Liver (tissue), 3 donors: ENCODE data around the gene NELL1.

Experiments
- CTCF ChIP-seq: fragments of 150-350 bp; IDR thresholded peaks from 2 replicates; pipeline ENCODE4 v1.5.1; 2017; ENCODE audit warnings: improper control_type of control experiment, low read depth, low read length; ENCODE audit not compliant: missing input control
- EGR1 ChIP-seq, 2 donors: IDR thresholded peaks; 2 replicates each; pipeline ENCODE4 v1.6.1; 2016 to 2018; ENCODE audit warnings: antibody characterized with exemption in 2 of 2, low read depth in 2 of 2
- FOXA2 ChIP-seq: IDR thresholded peaks from 2 replicates; pipeline ENCODE4 v1.6.1; 2016; ENCODE audit warnings: antibody characterized with exemption
- GABPA ChIP-seq, 2 donors: IDR thresholded peaks in 1 of 2; conservative IDR thresholded peaks in 1 of 2; 2 replicates each; pipeline ENCODE4 v1.6.1; 2016; ENCODE audit warnings: antibody characterized with exemption in 2 of 2, mild to moderate bottlenecking in 1 of 2, moderate library complexity in 1 of 2
- HNF4A ChIP-seq, 2 donors: conservative IDR thresholded peaks; 2 replicates each; pipeline ENCODE4 v1.6.1; 2016; ENCODE audit warnings: antibody characterized with exemption in 2 of 2, mild to moderate bottlenecking in 2 of 2
- HNF4G ChIP-seq: IDR thresholded peaks from 2 replicates; pipeline ENCODE4 v1.6.1; 2016; ENCODE audit warnings: antibody characterized with exemption
- JUND ChIP-seq, 2 donors: IDR thresholded peaks; 2 replicates each; pipeline ENCODE4 v1.6.1; 2016; ENCODE audit warnings: antibody characterized with exemption in 2 of 2
- MAX ChIP-seq: IDR thresholded peaks from 2 replicates; pipeline ENCODE4 v1.6.1; 2016; ENCODE audit warnings: antibody characterized with exemption
- RAD21 ChIP-seq, 2 donors: IDR thresholded peaks; 2 replicates each; pipeline ENCODE4 v1.6.1; 2016; ENCODE audit warnings: antibody characterized with exemption in 2 of 2, mild to moderate bottlenecking in 2 of 2
- REST ChIP-seq: IDR thresholded peaks from 2 replicates; pipeline ENCODE4 v1.6.1; 2016; ENCODE audit warnings: antibody characterized with exemption, mild to moderate bottlenecking
- RXRA ChIP-seq, 2 donors: IDR thresholded peaks; 2 replicates each; pipeline ENCODE4 v1.6.1; 2017 to 2018; ENCODE audit warnings: antibody characterized with exemption in 2 of 2, mild to moderate bottlenecking in 1 of 2
- SP1 ChIP-seq: IDR thresholded peaks from 2 replicates; pipeline ENCODE4 v1.6.1; 2018; ENCODE audit warnings: antibody characterized with exemption, mild to moderate bottlenecking
- ZBTB33 ChIP-seq: IDR thresholded peaks from 2 replicates; pipeline ENCODE4 v1.6.1; 2016; ENCODE audit warnings: antibody characterized with exemption
- donor health status: healthy.
- donor health status: healthy.

- TF ChIP-seq HNF4G (no peak), JUND (IDR thresholded peaks at IDR 0.05) (no peak), CTCF (no peak), MAX (no peak), GABPA (IDR thresholded peaks at IDR 0.05 in 1 of 2, conservative IDR thresholded peaks at IDR 0.05 in 1 of 2) (no peak), FOXA2 (no peak), RAD21 (IDR thresholded peaks at IDR 0.05) (no peak), HNF4A (conservative IDR thresholded peaks at IDR 0.05) (no peak), SP1 (no peak), RXRA (IDR thresholded peaks at IDR 0.05) (no peak), ZBTB33 (no peak), REST (no peak), EGR1 (IDR thresholded peaks at IDR 0.05; ENCODE audit: low read depth in 2 of 2) (no peak)
These were observed 777.7 kb downstream of the NELL1 start for GRCh38 chr11:21446939-21447590.
